GM15510 (cell line): Measurements from ENCODE around the gene DPP4.

Experiments
- POLR2A ChIP-seq: IDR thresholded peaks from 3 replicates; pipeline ENCODE4 v1.6.1; 2011; ENCODE audit warnings: borderline replicate concordance; ENCODE audit not compliant: insufficient read length; ENCODE audit errors: extremely low read depth

Gene DPP4

GRCh38 chr2:162053066-162053807 is 20.8 kb downstream of the DPP4 start:
- TF ChIP-seq POLR2A: no peak

DNA sequence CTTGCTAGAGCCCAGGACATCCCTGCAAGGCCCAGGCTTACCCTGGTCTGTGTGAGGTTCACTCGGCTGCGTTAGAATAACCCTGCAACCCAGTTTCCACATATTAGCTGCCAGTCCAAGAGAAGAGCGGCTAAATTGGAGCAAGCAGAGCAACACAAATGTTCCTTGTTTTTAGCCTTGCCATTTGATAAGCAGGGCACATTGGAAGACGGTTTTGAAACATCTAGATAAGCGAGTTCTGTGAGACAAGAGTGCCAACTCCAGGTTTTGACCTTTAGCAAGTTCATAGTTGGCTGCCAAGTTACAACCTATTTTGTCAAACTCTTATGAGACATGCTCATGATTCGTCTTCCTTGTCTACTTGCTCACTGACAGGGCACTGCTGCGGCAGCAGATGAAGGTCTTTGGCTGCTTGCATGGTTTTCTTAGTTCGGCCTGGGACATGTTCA is 23.5 kb downstream of the DPP4 start:
- TF ChIP-seq POLR2A: no peak

- TF ChIP-seq POLR2A: no peak
These were observed 29.4 kb downstream of the DPP4 start for GRCh38 chr2:162044586-162044985.

DNA sequence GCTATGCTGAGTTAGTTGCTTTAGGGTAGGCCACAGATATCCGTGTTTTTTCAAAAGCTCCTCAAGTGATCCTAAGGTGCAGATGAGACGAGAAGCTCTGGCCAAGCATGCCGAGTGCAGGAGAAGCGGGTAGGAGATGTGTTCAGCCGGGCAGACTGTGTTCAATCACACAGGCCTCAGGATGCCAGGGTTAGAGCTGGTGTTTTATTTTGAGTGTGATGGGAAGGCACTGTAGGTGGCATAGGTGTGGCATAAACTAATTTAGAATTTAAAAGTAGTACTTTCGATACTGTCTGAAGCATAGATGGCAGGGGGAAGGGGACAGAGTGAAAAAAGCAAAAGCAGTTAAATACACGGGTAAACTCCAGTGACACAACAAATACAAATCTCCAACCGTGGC is 30.9 kb downstream of the DPP4 start:
- no peak for TF ChIP-seq POLR2A

GRCh38 chr2:162041485-162041884 is 32.5 kb downstream of the DPP4 start:
- no peak for TF ChIP-seq POLR2A

- no peak for TF ChIP-seq POLR2A
These were observed 35.3 kb downstream of the DPP4 start for GRCh38 chr2:162038725-162039124.

GRCh38 chr2:162037886-162038285 is 36.1 kb downstream of the DPP4 start:
- TF ChIP-seq POLR2A: no peak

GRCh38 chr2:162037028-162037795 is 36.8 kb downstream of the DPP4 start:
- TF ChIP-seq POLR2A: no peak

GRCh38 chr2:162035981-162036380 is 38.0 kb downstream of the DPP4 start:
- no peak for TF ChIP-seq POLR2A

GRCh38 chr2:162030363-162031190 is 43.4 kb downstream of the DPP4 start:
- no peak for TF ChIP-seq POLR2A

DNA sequence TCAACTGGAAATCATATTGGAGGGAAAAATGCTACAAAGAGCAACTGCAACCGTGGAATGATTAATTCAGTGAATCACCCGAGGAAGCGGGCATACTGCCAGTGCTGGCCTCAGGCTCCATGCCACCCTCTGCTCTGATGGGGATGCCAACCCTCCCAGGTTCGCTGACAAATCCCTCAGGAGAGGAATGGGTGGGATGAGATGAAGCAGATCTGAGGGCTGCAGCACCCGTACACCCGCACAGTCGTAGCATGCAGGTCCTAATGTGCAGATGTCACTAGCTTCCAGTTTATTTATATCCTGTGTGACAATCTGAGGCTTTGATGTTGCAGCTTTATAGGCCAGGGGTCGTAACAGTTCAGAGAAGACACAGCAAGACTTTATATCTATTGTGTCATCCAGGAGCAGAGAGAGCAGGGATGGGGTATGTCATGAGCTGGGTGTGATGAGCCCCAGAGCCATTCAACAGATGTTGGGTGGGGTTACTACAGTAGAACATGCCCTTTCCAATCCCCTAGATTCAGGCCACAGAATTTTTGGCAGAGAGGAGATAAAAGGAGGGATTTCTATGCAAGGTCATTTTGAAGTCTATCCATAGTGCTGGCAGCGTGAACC is 44.6 kb downstream of the DPP4 start:
- TF ChIP-seq POLR2A: no peak

DNA sequence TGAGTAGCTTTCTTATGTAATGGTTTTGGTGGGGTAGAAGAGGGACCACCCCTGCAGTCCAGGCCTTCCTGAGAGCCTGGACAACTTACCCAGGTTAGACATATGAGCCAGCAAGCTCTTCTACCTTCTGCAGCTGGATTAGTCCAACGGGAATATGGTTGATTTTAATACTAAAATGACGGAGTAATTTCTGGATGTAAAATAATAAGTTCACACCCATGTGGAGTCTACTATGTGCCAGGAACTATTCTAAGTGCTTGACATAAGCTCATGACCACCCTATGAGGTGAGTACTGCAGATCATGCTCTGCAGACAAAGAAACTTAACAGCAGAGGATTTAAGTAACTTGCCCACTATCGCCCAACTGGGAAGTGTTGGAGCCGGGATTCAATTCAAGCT is 45.5 kb downstream of the DPP4 start:
- TF ChIP-seq POLR2A: no peak

- TF ChIP-seq POLR2A: no peak
These were observed 48.7 kb downstream of the DPP4 start for GRCh38 chr2:162025121-162025911.

- TF ChIP-seq POLR2A: no peak
These were observed 51.6 kb downstream of the DPP4 start for GRCh38 chr2:162022290-162022945.

DNA sequence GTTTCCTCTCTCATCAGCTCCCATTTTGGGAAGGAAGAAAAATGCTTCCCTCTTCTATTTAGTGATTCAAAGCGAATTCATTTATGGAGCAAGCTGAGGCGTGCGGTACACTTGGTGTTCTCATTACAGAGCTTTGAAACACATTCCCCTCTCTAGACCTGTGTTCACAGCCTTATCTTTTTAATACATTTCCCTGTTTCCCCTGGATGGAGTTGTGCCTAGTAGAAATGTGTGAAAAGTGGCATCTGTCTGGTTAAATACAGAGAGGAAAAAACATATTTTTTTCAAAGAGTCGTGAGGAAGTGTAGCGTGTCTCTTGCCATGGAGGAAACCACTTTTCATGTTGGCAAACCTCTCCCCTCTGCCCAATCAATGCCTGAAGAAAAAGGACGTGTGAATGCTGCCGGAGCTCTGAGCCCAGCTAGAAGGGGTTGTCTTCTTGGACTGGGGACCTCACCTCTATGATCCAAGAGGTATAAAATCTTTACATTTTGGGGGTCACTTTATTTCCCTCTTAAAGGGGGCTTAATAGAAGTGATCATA is 52.4 kb downstream of the DPP4 start:
- no peak for TF ChIP-seq POLR2A
